GM12872 (cell line): ENCODE results near the gene ABCA7.

Experiments used
- CTCF ChIP-seq: IDR thresholded peaks from 3 replicates; pipeline ENCODE4 v1.5.1; 2011; ENCODE audit warnings: low read depth, mild to moderate bottlenecking, low read length, moderate library complexity; ENCODE audit not compliant: insufficient read depth

ABCA7 gene

GRCh38 chr19:1105008-1105872 lies 65.3 kb downstream of the ABCA7 start:
- no peak for TF ChIP-seq CTCF

- TF ChIP-seq CTCF, result no peak
Measured at GRCh38 chr19:1105873-1106840, 66.2 kb downstream of the ABCA7 start.

GRCh38 chr19:1106841-1107660 lies 67.1 kb downstream of the ABCA7 start:
- 0 out of 3 replicates have a peak, but pooled peaks have one; percentile 3 for TF ChIP-seq CTCF

GRCh38 chr19:1107661-1108261 lies 67.9 kb downstream of the ABCA7 start:
- TF ChIP-seq CTCF, result no peak

GRCh38 chr19:1108291-1109031 lies 68.6 kb downstream of the ABCA7 start:
- TF ChIP-seq CTCF, result no peak

GRCh38 chr19:1109032-1109551 lies 69.2 kb downstream of the ABCA7 start:
- TF ChIP-seq CTCF, result no peak
